Activated CD4-positive, alpha-beta T cell treated with anti-CD3 and anti-CD28 coated beads for 1 hour (primary cell): ENCODE data around the gene OLA1.

ENCODE experiments used
- DNase-seq: peaks from one replicate; pipeline ENCODE4 v3.0.0-alpha.2; 2020

Gene OLA1

DNA sequence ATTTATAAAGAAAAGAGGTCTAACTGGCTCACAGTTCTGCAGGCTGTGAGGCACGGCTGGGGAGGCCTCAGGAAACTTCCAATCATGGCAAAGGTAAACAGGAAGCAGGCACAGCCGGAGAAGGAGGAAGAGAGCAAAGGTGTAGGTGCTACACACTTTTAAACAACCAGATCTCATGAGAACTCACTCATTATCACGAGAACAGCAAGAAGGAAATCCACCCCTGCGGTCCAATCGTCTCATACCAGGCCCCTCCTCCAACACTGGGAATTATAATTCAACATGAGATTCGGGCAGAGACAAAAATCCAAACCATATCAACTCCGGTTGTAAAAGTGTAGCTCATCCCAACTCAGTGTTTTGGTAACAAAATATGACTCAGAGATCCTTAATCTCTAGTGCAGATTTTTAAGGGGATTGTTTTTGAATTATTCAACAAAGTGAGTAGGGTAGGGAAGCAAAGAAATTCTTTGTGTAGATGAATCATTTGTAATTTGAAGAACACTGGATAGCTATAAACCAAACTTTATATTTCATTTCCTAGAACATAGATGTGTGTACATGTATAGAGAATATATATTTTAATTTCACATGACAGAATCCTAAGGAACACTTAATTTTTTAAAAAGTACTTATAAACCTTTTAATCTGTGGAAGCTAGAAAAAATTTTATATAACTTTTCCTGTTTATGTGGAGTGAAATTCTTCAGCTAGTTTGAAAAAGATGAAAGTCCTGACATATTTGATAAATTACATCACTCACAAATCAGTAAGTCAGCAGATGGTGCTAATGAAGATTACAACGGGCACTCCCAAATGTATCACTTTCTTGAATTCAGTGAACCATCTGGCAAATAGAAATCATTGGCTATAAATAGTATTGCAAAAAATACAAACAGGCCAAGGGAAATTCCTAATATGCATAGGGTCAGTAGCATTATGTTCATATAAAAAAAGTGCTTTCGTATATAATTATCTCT lies 130.1 kb downstream of the OLA1 start:
- DNase-seq = no peak

DNA sequence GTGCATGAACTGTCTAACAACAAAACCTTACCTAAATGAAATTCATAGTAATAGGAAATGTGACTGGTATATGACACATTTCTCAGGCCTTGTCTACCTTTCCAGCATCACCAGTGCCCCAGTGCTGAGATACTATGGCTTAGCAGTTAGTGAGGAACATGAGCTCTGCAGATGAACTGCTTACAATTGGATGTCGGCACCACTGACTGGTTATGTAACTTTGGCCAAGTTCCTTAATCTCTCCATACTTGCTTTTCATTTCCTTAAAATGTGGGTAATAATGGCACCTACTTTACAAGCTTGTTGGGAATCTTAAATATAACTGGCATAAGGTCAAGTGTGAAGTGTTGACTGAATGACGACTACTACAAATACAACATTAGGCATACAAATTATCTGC lies 136.3 kb downstream of the OLA1 start:
- no peak for DNase-seq

DNA sequence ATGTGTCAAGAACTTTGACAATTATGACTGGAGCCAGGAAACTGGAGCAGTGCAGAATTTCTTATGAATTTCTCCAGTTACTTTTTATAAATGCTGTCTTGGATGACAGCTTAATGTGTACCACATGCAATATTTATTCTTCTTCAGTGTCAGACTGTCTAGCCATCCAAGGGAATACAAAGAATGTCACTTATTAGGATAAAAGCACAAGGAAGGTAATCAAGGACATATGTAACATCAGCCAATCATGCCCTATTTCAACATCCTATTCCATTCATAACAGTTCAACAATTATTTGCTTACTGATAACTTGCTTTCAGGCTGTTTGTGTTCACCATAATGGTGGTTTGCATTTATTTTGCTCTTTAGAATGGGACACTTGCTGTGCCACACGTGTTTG lies 139.8 kb downstream of the OLA1 start:
- DNase-seq = no peak

DNA sequence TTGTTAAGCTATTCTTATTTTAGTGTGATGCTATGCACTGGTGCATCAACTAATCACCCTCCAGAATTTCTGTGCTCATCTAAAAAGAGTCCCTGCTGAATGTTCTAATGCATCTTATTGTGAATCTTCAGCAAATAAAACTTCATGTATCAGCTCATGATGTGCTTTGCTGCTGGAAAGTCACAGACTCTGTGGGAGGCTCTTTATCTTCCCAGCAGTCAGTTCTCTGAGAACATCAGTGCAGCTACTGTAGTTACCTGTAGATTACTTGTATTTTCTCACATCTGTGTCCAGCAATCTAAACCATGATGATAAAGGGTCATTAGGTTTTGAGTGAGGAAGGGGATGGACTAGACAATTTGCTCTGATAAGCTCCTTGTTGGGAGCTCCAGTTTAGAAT lies 141.6 kb downstream of the OLA1 start:
- no peak for DNase-seq

DNA sequence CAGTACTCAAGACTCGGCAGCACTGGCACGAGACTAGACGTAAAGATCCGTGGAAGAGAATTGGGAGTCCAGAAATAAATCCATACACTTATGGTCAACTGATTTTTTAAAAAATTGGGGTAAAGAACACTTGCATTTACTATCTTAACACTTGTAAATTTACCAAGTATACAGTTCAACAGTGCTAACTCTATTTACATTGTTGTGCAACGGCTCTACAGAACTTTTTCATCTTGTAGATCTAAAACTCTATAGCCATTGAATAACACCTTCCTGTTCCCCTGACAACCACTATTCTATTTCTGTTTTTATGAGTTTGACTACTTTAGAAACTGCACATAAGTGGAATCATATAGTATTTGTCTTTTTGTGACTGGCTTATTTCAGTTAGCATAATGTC lies 153.8 kb downstream of the OLA1 start:
- DNase-seq = no peak

DNA sequence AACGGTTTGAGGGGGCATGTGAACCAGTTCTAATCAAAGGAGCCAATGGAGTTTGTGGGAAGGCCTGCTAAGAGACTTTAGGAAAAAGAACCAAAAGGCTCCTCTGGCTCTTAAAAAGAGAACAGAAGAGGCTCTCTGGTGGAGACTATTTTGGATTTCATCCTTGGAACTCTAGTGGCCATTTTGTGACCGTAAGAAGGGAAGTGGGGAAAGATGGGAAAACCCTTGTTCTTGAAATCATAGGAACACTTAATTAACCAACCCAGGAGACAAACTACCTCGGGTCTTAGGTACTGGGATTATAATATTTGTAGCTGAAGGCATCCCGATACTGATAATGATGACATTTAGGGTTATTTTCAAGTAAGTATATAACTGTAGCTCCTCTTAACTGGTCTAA lies 157.9 kb downstream of the OLA1 start:
- no peak for DNase-seq

DNA sequence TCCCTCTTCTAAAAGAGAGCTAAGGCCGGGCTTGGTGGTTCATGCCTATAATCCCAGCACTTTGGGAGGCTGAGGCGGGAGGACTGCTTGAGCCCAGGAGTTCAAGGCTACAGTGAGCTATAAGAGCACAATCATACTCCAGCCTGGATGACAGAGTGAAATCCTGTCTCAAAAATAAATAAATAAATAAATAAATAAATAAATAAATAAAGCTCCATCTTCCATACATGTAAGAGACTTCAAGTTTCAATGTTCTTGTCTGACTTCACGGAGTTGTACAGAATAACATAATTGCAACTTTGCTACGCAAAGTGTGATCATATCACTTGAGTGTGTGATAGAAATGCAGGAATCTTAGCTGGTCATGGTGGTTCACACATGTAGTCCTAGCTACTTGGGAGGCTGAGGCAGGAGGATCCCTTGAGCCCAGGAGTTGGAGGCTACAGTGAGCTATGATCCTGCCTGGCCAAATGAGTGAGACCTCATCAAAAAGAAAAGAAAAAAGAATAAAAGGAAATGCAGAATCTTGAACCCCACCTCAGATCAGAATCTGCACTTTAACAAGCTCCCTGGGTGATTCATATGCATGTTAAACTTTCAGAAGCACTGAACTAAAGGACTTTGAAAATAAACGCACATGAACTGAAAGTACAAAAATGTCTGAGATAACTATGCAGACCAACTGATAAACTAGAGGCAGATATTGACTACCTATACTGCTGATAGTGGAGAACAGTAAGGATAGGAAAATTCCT lies 159.4 kb downstream of the OLA1 start:
- no peak for DNase-seq

DNA sequence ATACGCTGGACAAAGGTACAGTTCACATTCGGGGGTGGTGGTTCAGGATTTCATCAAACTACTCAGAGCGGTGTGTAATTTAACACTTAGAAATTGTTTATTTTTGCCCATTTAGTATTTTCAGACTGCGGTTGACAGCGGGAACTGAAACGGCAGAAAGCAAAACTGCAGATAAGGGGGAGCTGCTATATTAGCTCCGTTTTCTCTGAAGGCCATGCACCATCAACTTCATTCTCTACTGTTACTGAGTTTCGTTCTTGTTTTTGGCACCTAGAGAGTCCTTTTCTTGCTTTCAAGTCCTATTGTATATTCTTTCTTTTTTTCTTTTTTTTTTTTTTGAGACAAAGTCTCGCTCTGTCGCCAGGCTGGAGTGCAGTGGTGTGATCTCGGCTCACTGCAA lies 161.6 kb downstream of the OLA1 start:
- DNase-seq = no peak

DNA sequence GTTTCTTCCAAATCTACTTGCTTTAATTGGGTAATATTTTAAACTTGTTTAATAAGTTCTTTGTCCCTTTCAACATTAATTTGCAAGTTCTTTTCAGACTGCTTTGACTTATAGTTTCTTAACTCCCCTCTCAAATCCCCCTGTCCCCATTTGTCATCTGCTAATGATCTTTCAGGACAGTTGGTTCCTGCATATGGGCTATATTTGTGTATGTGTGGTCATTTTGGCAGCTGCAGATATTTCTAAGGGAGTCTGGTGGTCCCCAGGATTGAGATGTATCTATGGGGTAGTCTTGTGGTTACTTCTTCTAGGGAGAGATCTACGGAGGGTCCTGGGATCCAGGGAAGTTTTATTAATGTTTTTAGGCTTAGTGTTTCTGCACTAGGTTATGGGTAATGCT lies 162.6 kb downstream of the OLA1 start:
- no peak for DNase-seq

DNA sequence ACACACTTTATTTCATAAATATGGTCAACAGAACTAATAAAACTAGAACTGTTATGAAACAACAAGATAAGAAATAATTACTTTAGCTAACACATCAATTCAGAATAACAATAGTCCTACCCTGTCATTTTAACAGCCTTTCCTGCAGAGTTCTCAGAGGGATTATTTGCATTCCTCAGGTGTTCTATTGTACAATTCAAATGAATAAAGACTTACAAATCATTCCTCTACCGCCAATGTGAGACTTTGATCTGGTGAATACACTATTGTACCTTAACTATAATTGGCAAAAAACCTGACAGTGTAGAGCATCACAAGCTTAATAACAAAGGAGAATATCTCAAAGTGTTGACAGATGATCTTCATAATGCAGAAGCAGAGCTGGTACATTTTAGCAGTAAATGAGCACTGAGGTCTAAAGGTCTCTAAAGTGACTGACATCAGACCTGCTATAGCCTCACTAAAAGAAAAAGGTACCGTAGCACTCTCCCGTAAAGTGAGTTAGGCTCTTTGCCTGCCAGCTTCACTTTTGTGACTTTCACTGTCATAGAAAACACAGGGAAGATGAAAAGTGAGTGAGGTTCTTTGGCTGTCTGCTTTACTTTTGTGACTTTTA lies 164.4 kb downstream of the OLA1 start:
- no peak for DNase-seq

DNA sequence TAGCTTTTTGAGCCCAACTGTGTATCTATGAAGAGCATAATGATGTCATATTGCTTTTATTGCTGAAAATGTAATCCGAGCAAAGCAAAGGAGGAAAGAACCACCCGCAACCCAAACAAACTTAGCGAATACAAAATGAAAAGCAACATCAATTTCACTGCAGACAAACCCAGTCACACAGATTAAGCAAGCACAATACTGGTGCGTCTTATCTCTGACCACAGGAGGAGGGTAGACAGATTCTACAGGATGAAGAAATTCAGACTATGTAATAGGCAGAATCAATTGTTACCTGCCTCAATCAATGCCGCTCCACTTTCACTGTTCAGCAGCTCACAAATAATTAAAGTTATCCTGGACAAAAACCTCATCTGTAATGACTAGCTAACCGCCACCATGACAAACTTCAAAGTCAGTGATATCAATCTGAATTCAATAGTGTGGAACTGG lies 167.6 kb downstream of the OLA1 start:
- no peak for DNase-seq

DNA sequence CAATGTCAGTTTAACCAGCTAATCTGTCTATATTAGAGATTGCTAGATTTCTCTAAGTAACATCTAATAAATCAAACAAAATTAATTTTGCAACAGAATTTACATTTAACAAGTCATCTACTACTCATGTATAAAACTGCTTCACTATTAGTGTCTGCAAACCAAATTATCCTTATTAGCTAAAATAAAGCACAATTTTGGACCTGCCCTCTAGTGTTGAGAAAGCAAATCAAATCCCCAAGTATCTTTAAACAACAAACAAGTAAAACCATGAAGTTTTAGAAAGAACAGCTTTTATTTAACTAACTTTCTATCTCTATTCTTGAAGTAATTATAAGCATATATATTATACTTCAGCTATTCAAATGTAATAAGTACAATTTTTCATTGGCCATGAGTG lies 170.1 kb downstream of the OLA1 start:
- DNase-seq = no peak

DNA sequence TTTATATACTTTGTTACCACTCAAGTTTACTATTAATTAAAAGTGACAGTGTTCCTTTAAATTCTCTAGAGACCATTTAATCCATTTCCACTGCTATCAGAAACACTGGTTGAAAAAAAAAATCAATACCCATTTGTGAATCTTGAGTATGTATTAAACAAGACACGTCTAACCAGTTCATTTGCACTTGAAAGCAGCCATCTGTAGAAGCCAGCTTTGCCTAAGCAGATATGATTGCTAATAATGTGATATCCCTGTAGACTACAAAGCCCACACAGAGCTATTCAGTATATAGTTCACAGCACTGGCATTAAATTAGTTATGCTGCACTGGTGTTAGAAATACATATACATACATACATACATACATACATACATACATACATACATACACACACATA lies 171.4 kb downstream of the OLA1 start:
- DNase-seq = no peak

DNA sequence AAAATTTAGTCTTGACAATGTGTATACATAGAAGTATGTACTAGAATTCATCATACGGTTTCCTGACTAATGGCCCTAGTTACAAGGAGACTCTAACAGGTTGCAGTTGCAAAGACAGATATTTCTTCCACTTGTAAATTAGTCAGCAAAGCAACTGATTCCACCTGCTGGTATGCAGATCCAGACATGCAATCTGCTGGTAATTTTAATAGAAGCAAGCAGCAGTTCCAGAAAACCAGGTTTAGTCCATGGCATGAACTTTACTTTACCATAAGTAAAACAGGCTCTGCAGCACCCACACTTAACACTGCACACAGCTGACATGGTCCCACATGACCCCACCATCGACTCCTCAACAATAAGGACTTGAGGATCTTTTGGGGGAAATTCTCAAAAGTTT lies 172.3 kb downstream of the OLA1 start:
- no peak for DNase-seq

DNA sequence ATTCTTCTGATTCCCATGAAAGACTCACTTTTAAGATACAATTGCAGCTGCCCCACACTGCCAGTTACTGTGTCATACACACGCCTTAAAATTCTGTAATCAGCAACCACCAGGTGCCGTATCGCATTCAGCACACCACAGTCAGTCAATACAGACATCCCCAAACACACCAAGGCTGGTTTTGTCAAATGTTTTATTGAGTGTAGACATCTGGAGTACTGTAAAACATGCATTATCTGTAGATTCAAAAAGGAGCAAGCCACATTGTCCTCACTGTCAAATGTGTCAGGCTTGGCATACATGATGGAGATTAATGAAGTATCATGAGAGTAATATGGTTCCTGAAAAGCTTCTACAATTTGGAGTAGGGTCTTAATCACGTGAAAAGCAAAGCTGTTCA lies 173.5 kb downstream of the OLA1 start:
- no peak for DNase-seq

DNA sequence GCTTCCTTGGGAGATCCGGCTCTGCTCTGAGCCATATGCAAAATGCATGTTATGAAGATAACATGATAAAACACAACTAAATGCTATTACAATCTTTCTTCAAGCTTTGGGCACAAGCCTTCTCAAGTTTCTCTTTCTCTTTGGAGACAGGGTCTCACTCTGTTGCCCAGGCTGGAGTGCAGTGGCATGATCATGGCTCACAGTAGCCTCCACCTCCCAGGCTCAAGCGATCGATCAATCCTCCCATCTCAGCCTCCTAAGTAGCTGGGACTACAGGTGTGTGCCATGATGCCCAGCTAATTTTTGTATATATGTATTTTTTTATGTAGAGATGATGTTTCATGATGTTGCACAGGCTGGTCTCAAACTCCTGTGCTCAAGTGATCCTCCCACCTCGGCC lies 175.5 kb downstream of the OLA1 start:
- DNase-seq = no peak

DNA sequence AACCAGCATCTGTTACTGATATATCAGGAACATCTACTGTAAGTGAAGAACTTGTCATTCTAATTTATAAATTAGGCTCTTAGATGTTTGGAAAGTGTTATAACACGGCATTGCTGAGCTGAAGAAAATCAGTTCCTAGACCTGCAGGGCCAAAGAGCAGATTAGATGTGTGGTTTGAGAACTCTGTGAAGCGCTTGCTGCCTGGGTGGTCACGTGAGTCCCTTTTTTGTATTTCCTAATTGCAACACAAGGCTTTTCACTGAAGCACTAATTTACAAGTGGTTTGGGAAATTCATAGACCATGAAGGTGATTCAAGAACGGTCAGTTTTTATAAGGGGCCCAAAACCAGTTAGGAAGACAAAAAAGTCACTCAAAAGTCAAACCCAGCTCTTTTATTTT lies 176.3 kb downstream of the OLA1 start:
- no peak for DNase-seq

DNA sequence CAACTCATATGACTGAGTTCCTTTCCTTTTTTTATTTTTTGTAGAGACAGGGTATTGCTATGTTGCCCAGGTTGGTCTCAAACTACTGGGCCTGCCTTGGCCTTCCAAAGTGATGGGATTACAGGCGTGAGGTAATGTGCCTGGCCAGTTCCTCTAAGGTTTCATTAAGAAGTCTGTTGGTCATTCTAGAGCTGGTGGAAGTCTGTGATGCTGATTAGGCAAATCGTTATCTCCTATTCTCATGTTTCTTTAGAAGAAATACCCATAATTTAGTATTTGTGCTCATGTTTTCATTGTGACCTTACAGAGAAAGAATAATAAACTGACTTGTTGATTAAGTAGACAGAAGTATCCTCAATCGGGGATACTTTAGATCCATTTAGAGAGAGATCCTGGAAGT lies 177.0 kb downstream of the OLA1 start:
- DNase-seq = no peak

DNA sequence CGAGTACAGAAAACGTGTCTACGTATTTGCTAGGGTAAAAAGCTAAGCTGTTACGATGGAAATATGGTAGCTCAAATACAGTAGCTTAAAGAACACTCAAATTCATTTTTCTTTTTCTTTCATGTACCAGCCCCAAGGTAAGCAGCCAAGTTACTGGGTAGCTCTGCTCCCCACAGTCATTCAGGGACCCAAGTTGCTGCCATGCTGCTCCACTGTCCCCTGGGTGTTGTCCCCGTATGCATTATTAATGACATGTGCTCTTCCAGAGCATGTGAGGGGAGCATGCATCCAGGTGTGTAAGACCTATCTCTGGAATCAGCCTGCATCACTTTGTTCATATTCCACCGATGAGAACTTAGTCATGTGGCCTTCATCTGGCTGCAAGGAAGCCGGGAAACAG lies 178.1 kb downstream of the OLA1 start:
- no peak for DNase-seq

DNA sequence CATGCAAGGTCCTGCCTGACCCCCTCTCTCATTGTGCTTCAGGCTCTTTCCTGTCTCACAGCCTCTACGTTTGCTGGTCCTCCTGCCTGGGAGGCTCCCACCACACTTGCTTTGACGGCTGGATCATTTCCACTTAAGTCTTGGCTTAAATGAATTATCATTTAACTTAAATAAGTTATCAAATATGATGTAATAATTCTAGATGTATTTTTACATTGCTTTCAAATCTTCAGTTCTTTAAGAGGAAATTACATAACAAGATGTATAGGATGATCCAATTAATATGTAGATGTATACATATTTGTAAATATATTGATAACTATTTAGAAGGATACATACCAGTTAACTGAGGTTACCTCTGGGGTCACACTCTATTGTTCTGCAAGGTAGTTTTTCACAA lies 180.5 kb downstream of the OLA1 start:
- DNase-seq = no peak

DNA sequence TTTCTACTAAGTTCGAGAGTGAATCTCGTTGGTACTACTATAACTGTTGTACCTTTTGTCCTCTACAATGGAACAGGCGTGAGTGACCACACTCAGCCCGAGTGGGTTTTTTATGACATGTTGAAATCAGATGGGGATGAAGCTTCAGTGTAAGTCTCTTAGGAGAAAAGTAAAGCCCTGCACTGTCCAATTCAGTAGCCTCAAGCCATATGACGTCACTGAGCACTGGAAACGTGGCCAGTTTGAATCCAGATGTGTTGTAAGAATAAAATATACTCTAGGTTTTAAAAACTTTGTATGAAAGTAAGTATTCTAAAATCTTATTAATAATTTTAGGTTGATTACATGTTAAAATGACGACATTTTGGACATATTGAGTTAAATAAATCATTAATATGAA lies 181.5 kb downstream of the OLA1 start:
- DNase-seq = no peak

DNA sequence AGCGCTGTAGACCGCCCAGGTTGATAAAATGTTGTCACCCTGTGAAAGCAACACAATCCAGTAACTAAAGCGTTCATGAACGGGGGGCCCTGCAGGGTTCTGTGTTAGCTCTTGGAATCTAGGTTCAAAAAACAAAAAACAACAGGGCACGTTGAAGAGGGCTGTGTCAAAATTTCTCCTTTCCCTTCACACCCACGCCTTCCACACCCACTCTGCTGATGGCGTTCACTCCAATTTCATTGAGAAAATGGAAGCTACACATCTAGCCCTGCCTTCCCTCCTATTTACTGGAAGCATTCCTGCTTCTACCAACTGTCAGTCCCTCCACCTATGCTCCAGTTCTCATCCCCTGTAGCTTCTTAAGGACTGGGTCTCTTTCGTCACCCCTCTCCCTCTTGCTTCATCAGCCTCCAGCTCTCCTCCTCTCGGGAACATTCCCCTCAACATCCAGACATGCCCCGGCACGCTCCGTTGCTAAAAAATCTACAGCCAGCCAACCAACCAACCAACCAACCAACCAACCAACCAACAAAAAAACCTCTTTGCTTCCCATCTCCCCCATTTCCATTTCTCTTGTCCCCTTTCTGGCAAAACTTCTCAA lies 184.7 kb downstream of the OLA1 start:
- no peak for DNase-seq

DNA sequence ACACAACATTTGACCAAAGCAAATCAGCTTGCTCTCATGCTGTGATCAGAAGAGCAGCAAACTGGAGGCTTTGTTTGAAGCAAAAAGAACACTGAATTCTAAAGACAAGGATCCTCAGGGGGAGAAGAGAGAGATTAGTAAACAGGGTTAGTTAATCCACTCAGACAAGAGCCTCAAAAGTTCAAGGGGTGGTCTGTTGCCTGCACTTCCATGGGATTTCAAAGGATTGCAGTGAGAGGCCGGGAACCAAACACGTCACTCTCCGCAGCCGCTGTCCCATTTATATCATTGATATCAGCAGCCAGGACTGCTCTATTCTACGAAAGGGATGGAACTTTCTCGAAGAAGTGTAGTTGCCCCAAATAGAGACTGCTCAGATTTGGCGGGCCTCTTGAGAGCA lies 185.4 kb downstream of the OLA1 start:
- no peak for DNase-seq

DNA sequence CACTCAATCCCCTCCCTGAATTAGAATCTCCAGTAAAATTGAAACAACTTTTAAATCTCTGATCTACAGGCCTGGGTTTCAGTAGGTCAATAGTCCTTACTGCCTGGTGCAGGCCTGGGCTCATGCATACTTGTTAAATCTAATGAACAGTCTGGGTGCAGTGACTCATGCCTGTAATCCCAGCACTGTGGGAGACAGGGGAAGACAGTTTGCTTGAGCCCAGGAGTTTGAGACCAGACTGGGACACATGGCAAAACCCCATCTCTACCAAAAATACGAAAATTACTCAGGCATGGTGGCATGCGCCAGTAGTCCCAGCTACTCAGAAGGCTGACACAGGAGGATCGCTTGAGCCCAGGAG lies 188.5 kb downstream of the OLA1 start:
- DNase-seq = no peak
